ENCODE results near the gene DUS2.
"Not testable (repeated sequence)": the region's sequence is repeated elsewhere in the genome, so short reads cannot be mapped to it uniquely, and the experiment has no call there.

DUS2 gene

GRCh38 chr16:68022728-68023537 lies at the start of gene DUS2, which contains the start of gene DDX28:
Gene DUS2 (plus strand): TSS chr16:68023284. CDS start chr16:68038024, 14,740 bp downstream.
Gene DDX28 (minus strand): TSS chr16:68023232. CDS start chr16:68023202, 30 bp downstream.
- DNase-seq, result peak; percentile 92

- DNase-seq, result no peak
Measured at GRCh38 chr16:67975321-67976105, 47.6 kb upstream of the DUS2 start.

DNA sequence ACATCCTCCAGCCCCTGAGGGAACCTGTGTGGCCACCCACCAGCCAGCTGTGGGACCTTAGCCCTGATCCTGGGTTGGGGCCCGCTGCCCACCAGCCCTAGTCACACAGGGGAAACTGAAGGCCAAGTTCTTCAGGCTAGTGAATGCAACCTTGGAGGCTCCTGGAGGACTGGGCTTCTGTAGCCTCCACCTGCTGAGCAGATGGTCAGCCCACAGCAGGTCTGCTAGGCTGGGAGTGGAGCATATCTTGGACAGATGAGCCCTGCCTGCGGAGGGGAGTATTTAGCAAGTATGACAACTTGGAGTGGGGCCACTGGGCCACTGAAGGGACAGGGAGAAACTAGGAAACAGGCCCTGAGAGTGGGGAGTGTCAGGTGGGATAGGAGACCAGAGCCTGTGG lies 46.9 kb upstream of the DUS2 start:
- DNase-seq, result no peak

GRCh38 chr16:67977005-67977404 lies 46.1 kb upstream of the DUS2 start:
- no peak for DNase-seq

GRCh38 chr16:67977469-67978227 lies 45.4 kb upstream of the DUS2 start:
- DNase-seq, result no peak

DNA sequence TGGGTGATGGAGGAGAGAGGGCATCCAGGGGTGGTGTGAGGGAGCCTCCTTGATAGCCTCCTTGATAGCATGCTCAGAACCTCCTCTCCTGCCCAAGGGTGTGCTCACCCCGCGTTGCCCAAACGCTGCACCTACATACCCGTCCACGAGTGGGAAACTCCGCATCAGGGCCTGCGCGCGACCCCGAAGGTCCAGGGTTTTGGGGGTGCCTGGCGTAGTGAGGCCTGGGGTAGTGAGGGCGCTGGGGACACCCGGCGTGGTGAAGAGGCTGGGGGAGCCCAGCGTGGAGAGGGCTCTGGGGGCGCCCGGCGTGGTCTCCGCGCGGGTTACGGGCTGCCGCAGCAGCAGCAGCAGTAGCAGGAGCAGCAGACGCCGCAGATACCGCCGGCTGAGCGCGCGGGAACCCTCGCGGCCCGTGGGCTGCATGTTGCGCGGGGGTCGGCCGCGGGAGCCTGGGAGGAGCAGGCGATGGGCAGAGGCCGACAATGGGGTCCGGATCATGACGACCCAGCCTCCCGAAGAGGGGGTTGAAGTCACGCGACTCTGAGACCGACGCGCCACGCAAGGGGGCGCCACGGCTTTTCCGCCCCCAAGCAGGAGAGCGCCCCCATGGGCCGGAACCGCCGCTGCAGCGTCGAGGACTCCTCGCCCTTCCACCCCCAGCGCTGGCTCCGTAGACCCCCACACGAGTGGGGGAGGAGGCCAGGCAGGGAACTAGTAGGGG lies 43.0 kb upstream of the DUS2 start, which contains the start of gene DPEP3:
DPEP3 (minus strand) TSS at position 545 of the 724 bp plus-strand sequence; CDS start at position 426, 119 bp downstream.
- peak; percentile 31 for DNase-seq

DNA sequence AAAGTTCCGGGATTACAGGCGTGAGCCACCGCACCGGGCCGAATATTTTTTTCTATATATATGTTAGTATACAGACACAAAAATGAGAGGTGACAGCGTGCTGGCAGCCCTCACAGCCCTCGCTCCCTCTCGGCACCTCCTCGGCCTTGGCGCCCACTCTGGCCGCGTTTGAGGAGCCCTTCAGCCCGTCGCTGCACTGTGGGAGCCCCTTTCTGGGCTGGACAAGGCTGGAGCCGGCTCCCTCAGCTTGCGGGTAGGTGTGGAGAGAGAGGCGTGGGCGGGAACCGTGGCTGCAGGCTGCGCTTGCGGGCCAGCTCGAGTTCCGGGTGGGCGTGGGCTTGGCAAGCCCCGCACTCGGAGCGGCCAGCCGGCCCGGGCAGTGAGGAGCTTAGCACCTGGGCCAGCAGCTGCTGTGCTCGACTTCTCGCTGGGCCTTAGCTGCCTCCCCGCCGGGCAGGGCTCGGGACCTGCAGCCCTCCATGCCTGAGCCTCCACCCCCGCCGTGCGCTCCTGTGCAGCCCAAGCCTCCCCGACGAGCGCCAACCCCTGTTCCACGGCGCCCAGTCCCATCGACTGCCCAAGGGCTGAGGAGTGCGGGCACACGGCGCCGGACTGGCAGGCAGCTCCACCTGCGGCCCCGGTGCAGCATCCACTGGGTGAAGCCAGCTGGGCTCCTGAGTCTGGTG lies 40.9 kb upstream of the DUS2 start:
- no peak for DNase-seq

DNA sequence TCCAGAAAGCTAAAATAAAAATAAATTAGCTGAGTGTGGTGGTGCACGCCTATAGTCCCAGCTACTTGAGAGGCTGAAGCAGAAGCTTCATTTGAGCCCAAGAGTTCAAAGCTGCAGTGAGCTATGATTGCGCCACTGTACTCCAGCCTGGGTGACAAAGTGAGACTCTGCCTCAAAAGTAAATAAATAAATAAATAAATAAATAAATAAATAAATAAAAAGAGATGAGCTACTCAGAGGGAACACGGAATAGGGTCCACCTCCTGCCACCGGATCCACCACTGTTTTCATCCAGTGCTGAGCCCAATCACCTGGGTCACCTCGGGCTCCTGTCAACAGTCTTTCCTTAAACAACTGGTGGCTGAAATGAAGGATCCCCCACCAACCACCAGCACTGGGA lies 36.1 kb upstream of the DUS2 start:
- DNase-seq, result no peak

- no peak for DNase-seq
Measured at GRCh38 chr16:67987460-67988160, 35.5 kb upstream of the DUS2 start.

GRCh38 chr16:67988675-67989074 lies 34.4 kb upstream of the DUS2 start:
- no peak for DNase-seq

GRCh38 chr16:67989322-67990017 lies 33.6 kb upstream of the DUS2 start:
- DNase-seq, result no peak

- no peak for DNase-seq
Measured at GRCh38 chr16:67990018-67990386, 33.1 kb upstream of the DUS2 start.

DNA sequence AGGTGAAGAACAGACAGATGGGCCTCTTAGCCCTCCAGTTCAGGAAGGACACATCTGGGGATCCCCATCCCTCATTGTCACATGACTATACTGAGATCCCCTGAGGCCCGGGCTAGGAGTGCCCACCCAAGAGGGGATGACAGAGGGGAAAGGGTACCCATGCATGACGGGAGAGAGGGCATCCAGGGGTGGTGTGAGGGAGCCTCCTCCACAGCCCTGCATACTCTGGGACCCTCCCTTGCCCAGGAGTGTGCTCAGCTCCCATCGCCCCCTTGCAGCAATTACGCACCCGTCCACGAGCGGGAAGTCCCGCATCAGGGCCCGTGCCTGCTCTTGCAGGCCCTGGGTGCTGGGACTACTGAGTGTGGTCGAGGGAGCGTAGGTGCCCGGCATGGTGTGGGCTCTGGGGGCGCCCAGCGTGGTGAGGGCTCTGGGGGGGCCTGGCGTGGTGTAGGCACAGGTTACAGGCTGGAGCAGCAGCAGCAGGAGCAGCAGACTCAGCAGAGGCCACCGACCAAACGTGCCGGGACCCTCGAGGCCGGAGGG lies 30.4 kb upstream of the DUS2 start:
- no peak for DNase-seq

- DNase-seq, result peak; percentile 92
Measured at GRCh38 chr16:67993207-67994039, 29.7 kb upstream of the DUS2 start.

GRCh38 chr16:67994040-67994408 lies 29.1 kb upstream of the DUS2 start:
- DNase-seq, result peak; percentile 65

DNA sequence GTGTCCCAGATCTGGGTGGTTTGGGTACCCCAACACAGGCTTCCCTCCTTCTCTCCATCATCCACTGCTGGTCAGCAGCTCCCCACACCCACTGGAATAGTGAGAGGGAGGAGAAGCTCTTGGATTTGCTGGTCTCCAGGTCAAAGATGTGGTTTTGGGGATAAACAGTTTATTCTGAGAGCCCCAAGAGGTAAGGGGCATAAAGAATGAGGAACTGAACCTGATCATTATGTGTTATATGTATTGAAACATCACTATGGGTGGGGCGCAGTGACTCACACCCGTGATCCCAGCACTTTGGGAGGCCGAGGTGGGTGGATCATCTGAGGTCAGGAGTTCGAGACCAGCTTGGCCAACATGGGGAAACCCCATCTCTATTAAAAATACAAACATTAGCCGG lies 27.7 kb upstream of the DUS2 start:
- peak; percentile 47 for DNase-seq

DNA sequence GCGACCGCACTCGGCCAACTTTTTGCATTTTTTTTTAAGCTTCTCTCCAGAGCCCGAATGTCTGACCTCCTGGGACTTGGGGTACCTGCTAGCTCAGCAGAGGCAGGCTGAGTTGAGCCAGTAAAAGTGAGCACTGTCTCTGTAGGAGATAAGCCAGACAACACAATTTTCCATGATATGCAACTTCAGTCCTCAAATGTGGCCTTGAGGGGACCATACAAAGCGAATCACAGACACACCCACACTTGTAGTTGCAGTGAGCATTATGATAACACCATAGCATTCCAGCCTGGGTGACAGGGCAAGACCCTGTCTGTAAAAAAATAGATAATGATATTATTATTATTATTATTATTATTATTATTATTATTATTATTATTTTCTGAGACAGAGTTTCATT lies 26.4 kb upstream of the DUS2 start:
- peak; percentile 80 for DNase-seq

GRCh38 chr16:67998231-67998778 lies 24.8 kb upstream of the DUS2 start:
- DNase-seq, result not testable (repeated sequence)
